G401 (cell line): ENCODE data around the gene REXO1. TPM values are rescaled to one million over a fixed set of nuclear protein-coding genes. Genes with fewer than 3 reads are reported as not detected.

ENCODE experiments used
- DNase-seq: peaks from one replicate; pipeline ENCODE4 v3.0.0-alpha.2; 2015; ENCODE audit warnings: low spot score
- in situ Hi-C: cut with HindIII; loops from 2 replicates; pipeline ENCODE4 v1.10.0; 2016; ENCODE audit warnings: low sequenced_read_pairs, mixed read lengths
- total RNA-seq: library from RNA; depleted of rRNA; stranded (reverse); fragments of >200 nt; shearing (Covaris generic); gene quantifications from 2 replicates; pipeline ENCODE4 v1.2.3, GENCODE V29; 2014

REXO1 gene
- total RNA-seq, 1 experiment from 2014 or later, result 10.7 TPM

GRCh38 chr19:1862424-1863327 is 14.4 kb upstream of the REXO1 start:
- DNase-seq, result no peak
- in situ Hi-C loops, result no loop called here

DNA sequence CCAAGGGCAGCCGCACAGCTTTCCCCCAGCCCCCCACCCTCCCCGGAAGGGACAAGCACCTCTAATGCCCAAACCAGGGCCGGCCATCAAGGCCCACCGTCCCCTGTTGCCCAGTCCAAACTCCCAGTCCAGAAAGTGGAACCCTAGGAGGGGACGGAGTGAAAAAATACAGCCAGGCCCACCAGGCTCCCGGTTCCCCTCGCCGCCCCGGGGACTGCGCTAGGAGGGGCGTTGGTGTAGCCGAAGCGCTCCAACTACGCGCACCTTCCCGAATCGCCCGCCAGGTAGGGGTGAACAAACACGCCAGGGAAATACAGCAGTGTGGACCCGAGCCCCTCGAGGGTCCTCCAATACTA is 13.8 kb upstream of the REXO1 start:
- in situ Hi-C loops, result no loop called here
- no peak for DNase-seq

- DNase-seq, result peak; percentile 34
- in situ Hi-C loops, result no loop called here
These were observed 13.3 kb upstream of the REXO1 start for GRCh38 chr19:1861599-1862031.

GRCh38 chr19:1860821-1861598 is 12.7 kb upstream of the REXO1 start:
- in situ Hi-C loops, result no loop called here
- peak; percentile 27 for DNase-seq

GRCh38 chr19:1860042-1860775 is 11.9 kb upstream of the REXO1 start:
- in situ Hi-C loops, result no loop called here

DNA sequence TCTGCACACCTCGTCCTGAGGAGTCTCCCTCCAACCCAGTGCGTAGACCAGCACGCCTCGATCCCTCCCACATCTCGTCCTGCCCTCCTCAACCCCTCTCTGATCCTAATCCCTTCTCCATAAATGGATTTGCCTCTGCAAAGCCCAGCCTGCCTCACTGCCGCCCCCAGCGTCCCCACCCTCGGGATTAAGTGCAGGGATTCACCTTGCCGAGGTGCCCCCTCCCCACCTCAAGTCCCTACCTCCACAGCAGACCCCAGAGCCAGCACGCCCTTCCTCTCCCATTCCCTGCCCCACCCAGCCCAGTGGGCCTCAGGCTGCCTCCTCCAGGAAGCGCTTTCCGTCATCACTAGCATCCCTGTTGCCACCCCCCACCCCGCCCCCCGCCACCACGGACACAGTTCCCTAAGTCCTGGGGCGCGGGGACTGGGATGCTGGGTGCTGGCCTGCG is 11.1 kb upstream of the REXO1 start:
- in situ Hi-C loops, result no loop called here
- no peak for DNase-seq

More at GRCh38 chr19:1860042-1860775, 11.9 kb upstream of the REXO1 start:
- DNase-seq, result peak; percentile 63

GRCh38 chr19:1858412-1859081 is 10.3 kb upstream of the REXO1 start:
- DNase-seq, result no peak
- in situ Hi-C loops, result no loop called here

GRCh38 chr19:1857648-1858326 is 9.5 kb upstream of the REXO1 start:
- no peak for DNase-seq
- in situ Hi-C loops, result no loop called here

DNA sequence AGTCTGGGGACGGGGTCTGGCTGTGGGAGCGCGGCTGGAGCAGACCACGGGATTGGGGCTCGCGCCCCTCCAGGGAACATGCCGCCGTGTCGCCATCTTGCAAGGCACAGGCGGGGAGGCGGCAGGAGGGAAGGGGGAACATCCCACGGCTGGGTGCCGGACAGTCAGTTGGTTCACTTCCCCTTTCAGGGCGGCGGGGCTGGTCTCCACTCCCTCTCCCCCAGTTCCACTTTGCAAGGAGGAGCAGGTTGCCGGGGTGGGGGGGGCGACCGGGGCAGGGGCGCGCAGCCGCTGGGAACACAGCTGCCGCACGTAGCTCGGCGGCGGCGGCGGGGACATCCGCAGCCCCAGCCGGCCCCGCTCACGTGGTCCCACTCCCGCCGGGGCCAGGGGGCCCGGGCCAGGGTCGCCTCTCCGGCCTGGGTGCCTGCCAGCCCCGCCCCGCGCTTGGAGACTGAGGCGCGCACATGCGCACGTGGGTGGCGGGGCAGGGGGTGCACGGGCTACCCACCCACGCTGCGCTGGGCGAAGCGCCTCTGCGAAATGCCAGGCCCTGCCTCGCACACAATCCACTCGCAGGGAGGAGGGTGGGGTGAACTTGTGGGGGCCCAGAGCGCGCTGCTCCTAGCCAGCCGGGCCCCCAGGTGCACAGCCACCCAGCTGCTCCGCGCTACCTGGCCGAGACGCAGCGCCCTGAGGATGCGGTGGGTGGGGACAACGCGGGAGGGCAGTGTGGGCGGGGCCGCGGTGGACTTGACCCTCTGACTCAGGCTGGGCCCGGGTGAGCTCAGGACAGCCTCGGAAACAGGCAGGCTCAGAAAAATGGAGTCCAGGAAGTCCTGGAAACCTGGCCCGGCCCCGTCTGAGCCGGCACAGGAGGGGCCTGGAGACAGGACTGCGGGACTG is 8.7 kb upstream of the REXO1 start:
- DNase-seq, result peak; percentile 60
- in situ Hi-C loops, result no loop called here

DNA sequence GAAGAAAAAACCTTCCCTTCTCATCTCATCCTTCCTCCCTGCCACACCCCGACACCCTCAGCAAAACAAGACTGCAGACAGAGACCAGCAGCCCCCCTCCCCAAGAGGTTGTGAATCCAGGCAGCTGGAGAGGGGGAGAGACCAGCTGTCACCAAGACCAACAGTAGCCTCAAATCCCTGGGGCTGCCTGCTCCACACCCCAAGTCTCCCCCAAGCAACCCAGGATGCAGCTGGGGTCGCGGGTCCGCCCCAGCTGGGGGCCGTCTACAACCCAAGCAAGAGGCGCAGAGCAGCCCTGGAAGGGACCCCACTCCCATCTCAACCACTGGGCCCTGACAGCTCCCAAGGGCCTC is 8.0 kb upstream of the REXO1 start:
- DNase-seq, result no peak

DNA sequence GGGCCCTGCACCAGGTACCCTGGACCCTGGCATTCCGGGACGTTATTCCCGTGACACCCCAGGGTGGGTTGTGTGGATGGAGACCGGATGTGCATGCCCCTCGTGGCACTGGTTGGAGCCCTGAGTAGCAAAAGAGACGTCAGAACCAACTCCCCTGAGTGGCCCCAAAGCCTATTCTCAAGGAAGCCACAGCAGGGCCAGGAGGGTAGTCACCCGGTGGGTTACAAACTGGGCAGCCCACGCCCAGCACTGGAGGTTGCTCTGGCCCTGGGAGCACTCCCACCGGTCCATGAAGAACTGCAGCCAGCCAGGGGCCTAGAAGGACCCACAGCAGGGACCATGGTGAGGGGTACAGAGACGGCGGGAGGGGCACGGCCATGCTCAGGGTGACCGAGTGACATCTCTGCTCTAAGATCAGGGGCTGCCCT is 7.6 kb upstream of the REXO1 start:
- DNase-seq, result peak; percentile 19
- in situ Hi-C loops, result no loop called here

More for the DNA sequence above, 8.0 kb upstream of the REXO1 start:
- in situ Hi-C loops, result no loop called here

GRCh38 chr19:1855040-1855827 is 7.0 kb upstream of the REXO1 start:
- in situ Hi-C loops, result no loop called here
- DNase-seq, result peak; percentile 70

DNA sequence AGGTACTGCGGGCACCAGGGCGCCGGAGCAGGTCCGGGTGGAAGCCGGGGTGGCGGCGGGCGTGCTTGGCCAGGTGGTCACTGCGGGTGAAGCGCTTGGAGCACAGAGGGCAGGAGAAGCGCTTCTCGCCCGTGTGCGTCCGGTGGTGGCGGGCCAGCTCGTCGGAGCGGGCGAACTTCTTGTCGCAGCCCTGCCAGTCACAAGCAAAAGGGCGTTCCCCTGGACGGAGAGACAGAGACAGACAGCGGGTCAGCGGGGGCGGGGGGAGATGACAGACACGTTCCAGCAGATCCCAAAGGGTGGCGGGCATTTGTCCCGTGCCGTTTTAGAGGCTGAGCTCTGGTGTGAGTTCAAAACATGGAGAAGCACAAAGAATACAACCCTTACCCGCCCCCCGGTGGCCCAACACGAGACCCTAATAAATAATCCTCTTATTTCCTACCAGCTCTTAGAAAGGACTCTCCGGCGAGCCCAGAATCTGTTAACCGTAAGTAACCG is 6.3 kb upstream of the REXO1 start:
- in situ Hi-C loops, result no loop called here
- peak; percentile 26 for DNase-seq

DNA sequence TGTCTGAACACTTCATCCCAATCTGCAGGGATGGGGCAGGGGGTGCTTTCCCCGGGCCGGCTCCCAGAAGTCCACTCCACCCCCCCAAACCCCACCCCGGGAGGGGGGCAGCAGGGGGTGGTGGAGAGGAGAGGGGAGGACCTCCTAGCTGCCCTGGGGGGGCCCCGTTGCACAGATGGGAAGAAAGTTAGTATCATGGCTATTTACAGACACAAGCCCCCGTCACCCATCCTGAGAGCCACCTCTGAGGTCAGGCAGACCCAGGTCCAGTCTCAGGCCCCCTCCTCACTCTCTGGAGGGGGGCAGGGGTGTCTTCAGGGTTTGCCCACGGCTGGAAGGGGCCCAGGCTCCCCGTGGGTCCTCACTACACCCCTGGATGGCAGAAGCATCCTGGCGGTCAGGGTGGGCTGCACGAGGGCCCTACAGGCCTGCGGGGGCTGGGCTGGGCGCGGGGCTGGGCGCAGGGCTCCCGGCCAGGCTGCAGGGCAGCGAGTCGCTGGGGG is 5.8 kb upstream of the REXO1 start:
- in situ Hi-C loops, result no loop called here
- no peak for DNase-seq

DNA sequence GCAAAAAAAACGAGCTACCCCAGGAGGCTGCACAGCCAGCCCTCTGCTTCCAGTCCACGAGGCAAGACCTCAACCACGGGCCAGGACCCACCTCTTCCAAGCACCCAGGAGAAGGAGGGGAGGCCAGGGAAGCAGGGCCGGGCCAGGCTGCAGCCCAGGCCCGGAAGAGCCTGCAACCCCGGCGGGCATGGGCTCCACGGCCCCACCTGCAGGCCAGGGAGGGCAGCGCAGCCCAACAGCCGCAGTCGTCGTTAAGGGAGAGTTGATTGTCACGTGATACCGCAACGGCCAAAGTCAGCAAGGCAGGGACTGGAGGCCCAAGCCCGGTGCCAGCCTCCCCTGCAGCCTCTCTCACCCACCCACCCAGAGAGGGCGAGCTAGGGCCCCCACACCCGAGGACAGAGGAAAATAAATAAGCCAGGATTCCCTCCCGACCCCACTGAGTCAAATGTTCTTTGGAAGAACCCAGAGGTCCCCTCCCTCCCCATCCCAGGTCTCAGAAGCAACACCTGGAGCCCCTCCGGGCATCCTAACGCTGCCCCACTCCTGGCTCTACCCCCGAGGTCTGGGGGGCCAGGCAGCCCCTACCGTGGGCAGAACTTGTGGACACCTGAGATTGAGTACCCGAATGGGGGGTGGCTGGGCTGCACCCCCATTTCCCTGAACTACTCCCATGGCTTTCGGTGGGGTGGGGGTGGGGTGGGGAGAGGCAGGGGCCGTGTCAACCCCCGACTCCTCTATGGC is 5.2 kb upstream of the REXO1 start:
- peak; percentile 55 for DNase-seq
- in situ Hi-C loops, result no loop called here

- in situ Hi-C loops, result no loop called here
- DNase-seq, result no peak
These were observed 4.4 kb upstream of the REXO1 start for GRCh38 chr19:1852581-1853128.
